Hindlimb muscle (tissue), 1 donor: ENCODE measurements around the gene WNT8B. TPM values are rescaled to one million over a fixed set of nuclear protein-coding genes. Genes with fewer than 3 reads are reported as not detected.

Experiments used
- DNase-seq: peaks from one replicate; pipeline ENCODE4 v3.0.0-alpha.2; 2013
- polyA plus RNA-seq: library from polyadenylated mRNA; unstranded; fragments of 120-200 nt; gene quantifications from one replicate; pipeline ENCODE4 v1.2.1, GENCODE V29; 2013; ENCODE audit not compliant: insufficient read length

WNT8B gene
- polyA plus RNA-seq, 1 donor, result 0.09 TPM

GRCh38 chr10:100483876-100484666, 21.3 kb downstream of the WNT8B start:
- DNase-seq, result no peak

- no peak for DNase-seq
These were observed 22.6 kb downstream of the WNT8B start for GRCh38 chr10:100485366-100485765.

GRCh38 chr10:100485801-100486495, 23.1 kb downstream of the WNT8B start:
- DNase-seq, result no peak

GRCh38 chr10:100487529-100487928, 24.7 kb downstream of the WNT8B start:
- no peak for DNase-seq

- DNase-seq, result no peak
These were observed 26.6 kb downstream of the WNT8B start for GRCh38 chr10:100489396-100489795.

- no peak for DNase-seq
These were observed 27.7 kb downstream of the WNT8B start for GRCh38 chr10:100490531-100490930.

GRCh38 chr10:100496567-100496966, 33.8 kb downstream of the WNT8B start:
- DNase-seq, result no peak

- DNase-seq, result no peak
These were observed 35.2 kb downstream of the WNT8B start for GRCh38 chr10:100498059-100498458.

GRCh38 chr10:100501423-100501822, 38.6 kb downstream of the WNT8B start:
- DNase-seq, result no peak

GRCh38 chr10:100502926-100503494, 40.2 kb downstream of the WNT8B start:
- DNase-seq, result no peak

GRCh38 chr10:100504096-100504495, 41.3 kb downstream of the WNT8B start:
- no peak for DNase-seq

- DNase-seq, result no peak
These were observed 42.4 kb downstream of the WNT8B start for GRCh38 chr10:100505164-100505563.

GRCh38 chr10:100506596-100507356, 44.0 kb downstream of the WNT8B start:
- DNase-seq, result no peak

- no peak for DNase-seq
These were observed 44.5 kb downstream of the WNT8B start for GRCh38 chr10:100507357-100507732.

GRCh38 chr10:100508266-100508665, 45.5 kb downstream of the WNT8B start:
- no peak for DNase-seq

GRCh38 chr10:100508691-100509150, 45.9 kb downstream of the WNT8B start:
- peak; percentile 11 for DNase-seq

- no peak for DNase-seq
These were observed 46.5 kb downstream of the WNT8B start for GRCh38 chr10:100509241-100509840.

- DNase-seq, result no peak
These were observed 47.9 kb downstream of the WNT8B start for GRCh38 chr10:100510533-100511308.

- DNase-seq, result no peak
These were observed 52.8 kb downstream of the WNT8B start for GRCh38 chr10:100515612-100516011.

GRCh38 chr10:100516847-100517246, 54.0 kb downstream of the WNT8B start:
- DNase-seq, result no peak

- peak; percentile 45 for DNase-seq
These were observed 56.0 kb downstream of the WNT8B start for GRCh38 chr10:100518761-100519241.
